IMR-90 (cell line): ENCODE measurements around the gene RAB11FIP4. TPM values are rescaled to one million over a fixed set of nuclear protein-coding genes. Genes with fewer than 3 reads are reported as not detected.

ENCODE experiments used
- ATAC-seq: fragments of 200-7000 bp; cut with Tn5 transposase; 2 replicates; pipeline ENCODE4 v1.9.1; 2020; ENCODE audit warnings: low read depth, mild to moderate bottlenecking, moderate library complexity
- BruUV-seq: library from RNA; stranded (reverse); fragments of 400-500 nt; replicated peaks from 2 replicates; lab custom pipeline; 2021; lab: Mats Ljungman, UMichigan
- CTCF ChIA-PET: fragments of 300-600 bp; formaldehyde crosslinking; extraction: SDS; loops from one replicate; lab custom pipeline; 2021; ENCODE audit warnings: antibody characterized with exemption; lab: Yijun Ruan, JAX
- POLR2A ChIA-PET: fragments of 300-600 bp; sonication (Branson Sonifier 250); formaldehyde crosslinking; loops from one replicate; lab custom pipeline; 2022; ENCODE audit warnings: antibody characterized with exemption; ENCODE audit not compliant: unreplicated experiment; lab: Charles Lee
- DNase-seq: peaks from one replicate; pipeline ENCODE4 v3.0.0; 2013
- H2AFZ ChIP-seq: replicated peaks from 2 replicates; pipeline ENCODE3; 2013; ENCODE audit warnings: low read length, mild to moderate bottlenecking; ENCODE audit not compliant: poor library complexity
- H2AK5ac ChIP-seq: 2 replicates; pipeline ENCODE4 v1.6.1; 2013; ENCODE audit warnings: low read depth, low read length, inconsistent platforms
- H2AK9ac ChIP-seq: replicated peaks from 2 replicates; pipeline ENCODE3; 2013; ENCODE audit warnings: mild to moderate bottlenecking, low read depth, low read length, moderate library complexity; ENCODE audit not compliant: poor library complexity
- H2BK120ac ChIP-seq: 2 replicates; pipeline ENCODE4 v1.6.1; 2013; ENCODE audit warnings: low read depth, low read length, inconsistent platforms
- H2BK15ac ChIP-seq: 3 replicates; pipeline ENCODE4 v1.6.1; 2013; ENCODE audit warnings: low read depth, low read length, inconsistent platforms
- H2BK20ac ChIP-seq: 2 replicates; pipeline ENCODE4 v1.6.1; 2013; ENCODE audit warnings: low read depth, mild to moderate bottlenecking, inconsistent platforms, low read length, moderate library complexity
- H2BK5ac ChIP-seq: 2 replicates; pipeline ENCODE4 v1.6.1; 2013; ENCODE audit warnings: mild to moderate bottlenecking, low read depth, low read length, inconsistent platforms; ENCODE audit not compliant: poor library complexity, severe bottlenecking
- H3K14ac ChIP-seq: replicated peaks from 2 replicates; pipeline ENCODE4 v1.6.1; 2013; ENCODE audit warnings: low read depth, low read length, inconsistent platforms
- H3K18ac ChIP-seq: 2 replicates; pipeline ENCODE4 v1.6.1; 2013; ENCODE audit warnings: low read depth, low read length, control low read depth
- H3K23ac ChIP-seq: 2 replicates; pipeline ENCODE4 v1.6.1; 2013; ENCODE audit warnings: low read depth, low read length, inconsistent platforms
- H3K27ac ChIP-seq: 2 replicates; pipeline ENCODE4 v1.5.1; 2013; ENCODE audit warnings: mild to moderate bottlenecking, control low read depth, low read length; ENCODE audit not compliant: insufficient read depth
- H3K27me3 ChIP-seq: 2 replicates; pipeline ENCODE4 v1.6.1; 2013; ENCODE audit warnings: low read length; ENCODE audit not compliant: control insufficient read depth, insufficient read depth
- H3K36me3 ChIP-seq: 2 replicates; pipeline ENCODE4 v1.6.1; 2013; ENCODE audit warnings: low read length, mixed read lengths; ENCODE audit not compliant: control insufficient read depth, insufficient read depth
- H3K4ac ChIP-seq: 2 replicates; pipeline ENCODE4 v1.6.1; 2013; ENCODE audit warnings: low read depth, low read length, inconsistent platforms
- H3K4me1 ChIP-seq: 2 replicates; pipeline ENCODE4 v1.6.1; 2013; ENCODE audit warnings: low read length, mixed read lengths; ENCODE audit not compliant: control insufficient read depth, insufficient read depth
- H3K4me2 ChIP-seq: 2 replicates; pipeline ENCODE4 v1.6.1; 2013; ENCODE audit warnings: low read depth, mild to moderate bottlenecking, control low read depth, low read length, moderate library complexity
- H3K4me3 ChIP-seq: 2 replicates; pipeline ENCODE4 v1.5.1; 2013; ENCODE audit warnings: low read depth, mild to moderate bottlenecking, control low read depth, low read length, moderate library complexity; ENCODE audit not compliant: insufficient read depth
- H3K56ac ChIP-seq: 2 replicates; pipeline ENCODE4 v1.6.1; 2013; ENCODE audit warnings: low read length, inconsistent platforms; ENCODE audit not compliant: insufficient read depth; ENCODE audit errors: extremely low read depth
- H3K79me1 ChIP-seq, 2 experiments: 2 replicates each; pipeline ENCODE4 v1.6.1; 2013; ENCODE audit warnings: low read length in 2 of 2, inconsistent platforms in 1 of 2, low read depth in 1 of 2
- H3K9ac ChIP-seq: 2 replicates; pipeline ENCODE4 v1.6.1; 2013; ENCODE audit warnings: low read depth, low read length, control low read depth
- H3K9me1 ChIP-seq: 2 replicates; pipeline ENCODE4 v1.6.1; 2013; ENCODE audit warnings: low read length, inconsistent platforms; ENCODE audit not compliant: insufficient read depth
- H3K9me3 ChIP-seq: 2 replicates; pipeline ENCODE4 v1.6.1; 2013; ENCODE audit warnings: low read length; ENCODE audit not compliant: control insufficient read depth, insufficient read depth
- H4K20me1 ChIP-seq: 2 replicates; pipeline ENCODE4 v1.6.1; 2013; ENCODE audit warnings: low read length, inconsistent platforms; ENCODE audit not compliant: insufficient read depth
- H4K5ac ChIP-seq: 2 replicates; pipeline ENCODE4 v1.6.1; 2013; ENCODE audit warnings: mild to moderate bottlenecking, low read depth, low read length, control low read depth
- H4K8ac ChIP-seq, 2 experiments: 2 replicates each; pipeline ENCODE4 v1.6.1; 2013; ENCODE audit warnings: low read depth in 2 of 2, low read length in 2 of 2, control low read depth in 1 of 2, inconsistent platforms in 1 of 2
- H4K91ac ChIP-seq: 2 replicates; pipeline ENCODE4 v1.6.1; 2013; ENCODE audit warnings: low read depth, low read length, inconsistent platforms; ENCODE audit not compliant: insufficient read depth
- BHLHE40 ChIP-seq: fragments of 150-350 bp; IDR thresholded peaks from 2 replicates; pipeline ENCODE4 v1.6.1; 2016; ENCODE audit warnings: mild to moderate bottlenecking, low read depth, low read length
- FOS ChIP-seq: fragments of 150-350 bp; IDR thresholded peaks from 2 replicates; pipeline ENCODE4 v1.6.1; 2016; ENCODE audit warnings: low read depth, low read length
- MAFK ChIP-seq: IDR thresholded peaks from 2 replicates; pipeline ENCODE4 v1.6.1; 2012; ENCODE audit warnings: low read depth, low read length, improper control_type of control experiment
- MAZ ChIP-seq: IDR thresholded peaks from 2 replicates; pipeline ENCODE4 v1.6.1; 2012; ENCODE audit warnings: low read depth, mild to moderate bottlenecking, low read length, improper control_type of control experiment, moderate library complexity, borderline replicate concordance
- MXI1 ChIP-seq: IDR thresholded peaks from 2 replicates; pipeline ENCODE4 v1.6.1; 2012; ENCODE audit warnings: low read depth, mild to moderate bottlenecking, low read length, moderate library complexity, borderline replicate concordance
- RAD21 ChIP-seq: IDR thresholded peaks from 2 replicates; pipeline ENCODE4 v1.6.1; 2012; ENCODE audit warnings: low read length, improper control_type of control experiment
- RCOR1 ChIP-seq: IDR thresholded peaks from 2 replicates; pipeline ENCODE4 v1.6.1; 2012; ENCODE audit warnings: mild to moderate bottlenecking, low read length, improper control_type of control experiment; ENCODE audit not compliant: insufficient replicate concordance
- WGBS, 2 experiments: methylation state at CpG; one replicate each; pipeline versions ENCODE4 v1.1.5 to v1.1.7; 2013; ENCODE audit warnings: missing lambda C conversion rate in 2 of 2; ENCODE audit not compliant: insufficient read length in 1 of 2; ENCODE audit errors: extremely low coverage in 2 of 2; 5-methylcytosine and 5-hydroxymethylcytosine counted together
- dilution Hi-C: fragments of 300-500 bp; cut with HindIII; formaldehyde crosslinking; loops from one replicate; pipeline ENCODE4 v1.14.3; 2018; ENCODE audit warnings: low sequenced_read_pairs; ENCODE audit not compliant: unreplicated experiment
- in situ Hi-C: fragments of 300-500 bp; cut with MboI; formaldehyde crosslinking; loops from 3 replicates; pipeline ENCODE4 v1.14.3; 2019; ENCODE audit warnings: low sequenced_read_pairs, inconsistent platforms, mixed read lengths
- intact Hi-C: fragments of 100-400 bp; cut with micrococcal nuclease; formaldehyde crosslinking; loops from 2 replicates; pipeline ENCODE4 v1.10.0; 2022
- polyA plus RNA-seq, 3 experiments: library from polyadenylated mRNA; depleted of rRNA; stranded (reverse); fragments of >200 nt; gene quantifications; 2 replicates each; pipeline ENCODE4 v1.2.3, GENCODE V29; 2012; ENCODE audit warnings: low replicate concordance in 1 of 3
- total RNA-seq: library from RNA; depleted of rRNA; stranded (reverse); fragments of >200 nt; gene quantifications from 2 replicates; pipeline ENCODE4 v1.2.3, GENCODE V29; 2012
- TF ChIP-seq, protein P1 (sequence below): conservative IDR thresholded peaks from 2 replicates; pipeline ENCODE4 v1.5.1; 2012; ENCODE audit warnings: mild to moderate bottlenecking, low read depth, low read length, improper control_type of control experiment

RAB11FIP4 gene
- total and polyA plus RNA-seq, 2 of the 4 experiments (the other 2 are of a cell fraction): 0.68 to 1.1 TPM

DNA sequence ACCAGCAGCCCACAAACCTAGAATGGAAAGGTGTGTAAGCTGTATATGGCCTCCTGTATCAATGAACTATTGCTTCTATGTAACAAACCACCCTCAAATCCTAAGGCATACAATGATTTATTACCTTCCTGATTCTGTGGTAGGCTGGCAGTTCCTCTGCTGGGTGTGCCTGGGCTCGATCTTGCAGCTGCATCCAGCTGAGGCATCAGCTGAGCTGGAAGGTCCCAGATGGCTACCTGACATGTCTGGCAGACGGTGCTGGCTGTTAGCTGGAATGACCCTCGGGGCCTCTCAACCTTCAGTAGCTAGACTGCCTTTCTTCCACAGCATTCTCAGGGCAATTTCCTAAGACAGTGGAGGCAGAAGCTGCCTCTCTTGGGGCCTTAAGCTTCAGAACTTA lies 152.7 kb downstream of the RAB11FIP4 start:
- no peaks in the 10 kb centered on the region for H3K9me3 ChIP-seq
- H2AK5ac ChIP-seq: no peak overlapping the region
- H2BK15ac ChIP-seq: no peak overlapping the region
- H3K4ac ChIP-seq: no peak overlapping the region
- H3K27me3 ChIP-seq: no peaks in the 10 kb centered on the region; the same call in 1 of the 2 replicates
- no peak overlapping the region for H4K8ac ChIP-seq
- no CpG with 5 or more reads among the region's 3 CpGs for WGBS, 2 experiments
- DNase-seq (no peak), ATAC-seq (no peak)
- no TSS peak for BruUV-seq
- no peak overlapping the region for H3K4me2 ChIP-seq
- dilution Hi-C loops: no loop called here
- ChIA-PET CTCF (no interaction called here), POLR2A (no interaction called here)
- H4K5ac ChIP-seq: no peak overlapping the region
- no peak overlapping the region for H2AK9ac ChIP-seq
- no peaks in the 10 kb centered on the region for H3K36me3 ChIP-seq
- no peak overlapping the region for H2BK5ac ChIP-seq
- H2AFZ ChIP-seq: no peak overlapping the region
- no peaks in the 10 kb centered on the region; the same call in 1 of the 2 replicates for H3K4me1 ChIP-seq
- H3K27ac ChIP-seq: no peak overlapping the region
- intact Hi-C loops: no loop called here
- H3K9ac ChIP-seq: no peak overlapping the region
- H3K23ac ChIP-seq: no peak overlapping the region
- H3K9me1 ChIP-seq: no peaks in the 10 kb centered on the region
- TF ChIP-seq MXI1: no peak
- TF ChIP-seq MAFK: no peak
- TF ChIP-seq RAD21: no peak
- TF ChIP-seq, protein P1, sequence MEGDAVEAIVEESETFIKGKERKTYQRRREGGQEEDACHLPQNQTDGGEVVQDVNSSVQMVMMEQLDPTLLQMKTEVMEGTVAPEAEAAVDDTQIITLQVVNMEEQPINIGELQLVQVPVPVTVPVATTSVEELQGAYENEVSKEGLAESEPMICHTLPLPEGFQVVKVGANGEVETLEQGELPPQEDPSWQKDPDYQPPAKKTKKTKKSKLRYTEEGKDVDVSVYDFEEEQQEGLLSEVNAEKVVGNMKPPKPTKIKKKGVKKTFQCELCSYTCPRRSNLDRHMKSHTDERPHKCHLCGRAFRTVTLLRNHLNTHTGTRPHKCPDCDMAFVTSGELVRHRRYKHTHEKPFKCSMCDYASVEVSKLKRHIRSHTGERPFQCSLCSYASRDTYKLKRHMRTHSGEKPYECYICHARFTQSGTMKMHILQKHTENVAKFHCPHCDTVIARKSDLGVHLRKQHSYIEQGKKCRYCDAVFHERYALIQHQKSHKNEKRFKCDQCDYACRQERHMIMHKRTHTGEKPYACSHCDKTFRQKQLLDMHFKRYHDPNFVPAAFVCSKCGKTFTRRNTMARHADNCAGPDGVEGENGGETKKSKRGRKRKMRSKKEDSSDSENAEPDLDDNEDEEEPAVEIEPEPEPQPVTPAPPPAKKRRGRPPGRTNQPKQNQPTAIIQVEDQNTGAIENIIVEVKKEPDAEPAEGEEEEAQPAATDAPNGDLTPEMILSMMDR: no peak
- no peak for TF ChIP-seq BHLHE40
- no peak for TF ChIP-seq FOS
- TF ChIP-seq MAZ: no peak
- TF ChIP-seq RCOR1: no peak
- H3K18ac ChIP-seq: no peak overlapping the region
- peaks cover 0 to 7% of the 10 kb centered on the region in 2 experiments; a peak in 2 of 4 replicates for H3K79me1 ChIP-seq
- H3K56ac ChIP-seq: no peak overlapping the region
- H3K14ac ChIP-seq: no peak overlapping the region
- H2BK20ac ChIP-seq: no peak overlapping the region
- in situ Hi-C loops: no loop called here
- H4K20me1 ChIP-seq: no peaks in the 10 kb centered on the region
- no peak overlapping the region for H3K4me3 ChIP-seq
- H2BK120ac ChIP-seq: no peak overlapping the region
- H4K91ac ChIP-seq: no peak overlapping the region
